ENCODE measurements around the gene TTN.
A peak's percentile ranks its signal among the peaks of the same experiment; 100 is the strongest.
"Not testable (repeated sequence)": the region's sequence is repeated elsewhere in the genome, so short reads cannot be mapped to it uniquely, and the experiment has no call there.

The TTN gene

GRCh38 chr2:178526256-178526655 lies 281.0 kb downstream of the TTN start:
- ChIA-PET CTCF (no interaction called here), POLR2A (ENCODE audit: low non-redundant PET) (no interaction called here)
- no peak for TF ChIP-seq CTCF (conservative IDR thresholded peaks at IDR 0.05; ENCODE audit: low read depth)
- no peak for DNase-seq (ENCODE audit: low spot score)
- no peak overlapping the region for H3K27ac ChIP-seq

GRCh38 chr2:178525460-178525859 lies 281.8 kb downstream of the TTN start:
- CTCF ChIA-PET; H3K27ac ChIP-seq; DNase-seq (ENCODE audit: low spot score); POLR2A ChIA-PET (ENCODE audit: low non-redundant PET): not testable (repeated sequence)

GRCh38 chr2:178525010-178525409 lies 282.2 kb downstream of the TTN start:
- CTCF ChIA-PET; H3K27ac ChIP-seq; POLR2A ChIA-PET (ENCODE audit: low non-redundant PET); DNase-seq (ENCODE audit: low spot score): not testable (repeated sequence)

- POLR2A ChIA-PET (ENCODE audit: low non-redundant PET), result no interaction called here
These were observed 283.6 kb downstream of the TTN start for GRCh38 chr2:178523596-178524134.

GRCh38 chr2:178522950-178523595 lies 284.1 kb downstream of the TTN start:
- peak; percentile 90 for TF ChIP-seq CTCF (conservative IDR thresholded peaks at IDR 0.05; ENCODE audit: low read depth)
- POLR2A ChIA-PET (ENCODE audit: low non-redundant PET), result no interaction called here
- peak; percentile 90 for DNase-seq (ENCODE audit: low spot score)
- CTCF ChIA-PET, result interaction anchor here (0.6 to 0.7 kb wide), 4 partner anchors 20 to 1379 kb away, joined by 3 to 7 read pairs (median 3); no protein-coding TSS in a partner anchor
- H3K27ac ChIP-seq, result peak overlapping the region; percentile 76

More at GRCh38 chr2:178523596-178524134, 283.6 kb downstream of the TTN start:
- CTCF ChIA-PET, result interaction anchor here (0.6 to 0.7 kb wide), 4 partner anchors 20 to 1379 kb away, joined by 3 to 7 read pairs (median 4); no protein-coding TSS in a partner anchor
- no peak for TF ChIP-seq CTCF (conservative IDR thresholded peaks at IDR 0.05; ENCODE audit: low read depth)
- H3K27ac ChIP-seq, result peak overlapping the region; percentile 76
- peak; percentile 14 for DNase-seq (ENCODE audit: low spot score)

GRCh38 chr2:178521304-178522150 lies 285.7 kb downstream of the TTN start:
- H3K27ac ChIP-seq, result no peak overlapping the region
- ChIA-PET CTCF (no interaction called here), POLR2A (ENCODE audit: low non-redundant PET) (no interaction called here)
- no peak for TF ChIP-seq CTCF (conservative IDR thresholded peaks at IDR 0.05; ENCODE audit: low read depth)
- no peak for DNase-seq (ENCODE audit: low spot score)

GRCh38 chr2:178517496-178517895 lies 289.7 kb downstream of the TTN start:
- no peak overlapping the region for H3K27ac ChIP-seq
- ChIA-PET POLR2A (ENCODE audit: low non-redundant PET) (no interaction called here), CTCF (interaction anchor here (0.6 kb wide), 1 partner anchor 45 kb away, joined by 5 read pairs; no protein-coding TSS in a partner anchor)
- no peak for TF ChIP-seq CTCF (conservative IDR thresholded peaks at IDR 0.05; ENCODE audit: low read depth)
- DNase-seq (ENCODE audit: low spot score), result no peak
